Kidney glomerular epithelial cell (primary cell): ENCODE data around the gene ITLN1.
"Not testable (repeated sequence)": the region's sequence is repeated elsewhere in the genome, so short reads cannot be mapped to it uniquely, and the experiment has no call there.

Experiments used
- DNase-seq: peaks from one replicate; lab custom pipeline; 2025; lab: John Stamatoyannopoulos, UW

The ITLN1 gene

GRCh38 chr1:160883581-160884513 is 1.1 kb downstream of the ITLN1 start:
- DNase-seq: no peak

- DNase-seq: no peak
Measured at GRCh38 chr1:160882582-160882981, 2.4 kb downstream of the ITLN1 start.

GRCh38 chr1:160881264-160881663 is 3.7 kb downstream of the ITLN1 start:
- DNase-seq: not testable (repeated sequence)

- DNase-seq: no peak
Measured at GRCh38 chr1:160880216-160880615, 4.8 kb downstream of the ITLN1 start.

- no peak for DNase-seq
Measured at GRCh38 chr1:160879056-160879455, 5.9 kb downstream of the ITLN1 start.

- DNase-seq: no peak
Measured at GRCh38 chr1:160877221-160877620, 7.8 kb downstream of the ITLN1 start.

GRCh38 chr1:160876311-160876710 is 8.7 kb downstream of the ITLN1 start:
- DNase-seq: no peak

- not testable (repeated sequence) for DNase-seq
Measured at GRCh38 chr1:160875591-160875990, 9.4 kb downstream of the ITLN1 start.

- peak; percentile 23 for DNase-seq
Measured at GRCh38 chr1:160874935-160875334, 10.0 kb downstream of the ITLN1 start.

GRCh38 chr1:160868141-160868540 is 16.8 kb downstream of the ITLN1 start:
- DNase-seq: no peak

GRCh38 chr1:160867651-160868050 is 17.3 kb downstream of the ITLN1 start:
- DNase-seq: not testable (repeated sequence)

- DNase-seq: no peak
Measured at GRCh38 chr1:160866695-160867260, 18.2 kb downstream of the ITLN1 start.

- DNase-seq: no peak
Measured at GRCh38 chr1:160866001-160866694, 18.8 kb downstream of the ITLN1 start.

GRCh38 chr1:160865337-160865736 is 19.6 kb downstream of the ITLN1 start:
- no peak for DNase-seq

- no peak for DNase-seq
Measured at GRCh38 chr1:160864173-160864572, 20.8 kb downstream of the ITLN1 start.

GRCh38 chr1:160863774-160864131 is 21.2 kb downstream of the ITLN1 start:
- DNase-seq: no peak

GRCh38 chr1:160863061-160863773 is 21.8 kb downstream of the ITLN1 start:
- DNase-seq: no peak

- DNase-seq: no peak
Measured at GRCh38 chr1:160862203-160863060, 22.5 kb downstream of the ITLN1 start, which contains the start of gene CD244. Gene CD244, minus strand, starts transcription at chr1:160862887. Its CDS starts 210 bp downstream, at chr1:160862677.

- DNase-seq: no peak
Measured at GRCh38 chr1:160860840-160861505, 24.0 kb downstream of the ITLN1 start.

- DNase-seq: no peak
Measured at GRCh38 chr1:160859166-160859565, 25.8 kb downstream of the ITLN1 start.

- no peak for DNase-seq
Measured at GRCh38 chr1:160858507-160858906, 26.5 kb downstream of the ITLN1 start.
